PC-9 (cell line): ENCODE data around the gene PRLR.

Experiments used
- EZH2 ChIP-seq: fragments of 200-600 bp; sonication (generic); IDR thresholded peaks from 2 replicates; pipeline ENCODE4 v1.8.0; 2017; ENCODE audit warnings: antibody characterized with exemption, low read depth
- TF ChIP-seq, protein P1 (sequence below): fragments of 200-600 bp; sonication (generic); conservative IDR thresholded peaks from 2 replicates; pipeline ENCODE4 v1.6.1; 2017; ENCODE audit warnings: mixed run types, antibody characterized with exemption, mild to moderate bottlenecking, moderate library complexity

- TF ChIP-seq, protein P1, sequence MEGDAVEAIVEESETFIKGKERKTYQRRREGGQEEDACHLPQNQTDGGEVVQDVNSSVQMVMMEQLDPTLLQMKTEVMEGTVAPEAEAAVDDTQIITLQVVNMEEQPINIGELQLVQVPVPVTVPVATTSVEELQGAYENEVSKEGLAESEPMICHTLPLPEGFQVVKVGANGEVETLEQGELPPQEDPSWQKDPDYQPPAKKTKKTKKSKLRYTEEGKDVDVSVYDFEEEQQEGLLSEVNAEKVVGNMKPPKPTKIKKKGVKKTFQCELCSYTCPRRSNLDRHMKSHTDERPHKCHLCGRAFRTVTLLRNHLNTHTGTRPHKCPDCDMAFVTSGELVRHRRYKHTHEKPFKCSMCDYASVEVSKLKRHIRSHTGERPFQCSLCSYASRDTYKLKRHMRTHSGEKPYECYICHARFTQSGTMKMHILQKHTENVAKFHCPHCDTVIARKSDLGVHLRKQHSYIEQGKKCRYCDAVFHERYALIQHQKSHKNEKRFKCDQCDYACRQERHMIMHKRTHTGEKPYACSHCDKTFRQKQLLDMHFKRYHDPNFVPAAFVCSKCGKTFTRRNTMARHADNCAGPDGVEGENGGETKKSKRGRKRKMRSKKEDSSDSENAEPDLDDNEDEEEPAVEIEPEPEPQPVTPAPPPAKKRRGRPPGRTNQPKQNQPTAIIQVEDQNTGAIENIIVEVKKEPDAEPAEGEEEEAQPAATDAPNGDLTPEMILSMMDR: no peak
- TF ChIP-seq EZH2: no peak
Observed at GRCh38 chr5:35161652-35162273, 68.5 kb downstream of the PRLR start.
